ENCODE data around the gene C15orf39. TPM values are rescaled to one million over a fixed set of nuclear protein-coding genes. Genes with fewer than 3 reads are reported as not detected.
"Not testable (repeated sequence)": the region's sequence is repeated elsewhere in the genome, so short reads cannot be mapped to it uniquely, and the experiment has no call there.

Gene C15orf39
- total RNA-seq, 4 donors from 2014 or later: 7.5 to 21.3 (median 9.5) TPM

DNA sequence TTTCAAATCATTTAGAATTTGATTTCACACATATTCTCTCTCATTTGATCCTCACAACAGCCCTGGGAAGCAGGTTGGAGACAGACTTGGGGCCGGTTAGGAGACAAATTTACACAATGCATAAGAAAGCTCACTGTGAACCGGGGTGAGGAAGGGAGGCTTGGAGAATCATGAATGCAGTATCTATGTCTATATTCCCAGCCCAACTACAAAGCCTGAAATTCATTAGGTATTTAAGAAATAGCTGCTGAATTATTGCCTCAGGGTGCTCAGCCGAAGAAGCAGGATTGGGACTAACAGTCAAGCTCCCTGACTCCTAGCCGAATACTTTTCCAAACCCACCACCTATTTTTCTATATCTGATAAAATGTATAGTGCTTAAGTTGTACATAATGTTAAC lies 48.0 kb downstream of the C15orf39 start:
- TF ChIP-seq, protein P1, sequence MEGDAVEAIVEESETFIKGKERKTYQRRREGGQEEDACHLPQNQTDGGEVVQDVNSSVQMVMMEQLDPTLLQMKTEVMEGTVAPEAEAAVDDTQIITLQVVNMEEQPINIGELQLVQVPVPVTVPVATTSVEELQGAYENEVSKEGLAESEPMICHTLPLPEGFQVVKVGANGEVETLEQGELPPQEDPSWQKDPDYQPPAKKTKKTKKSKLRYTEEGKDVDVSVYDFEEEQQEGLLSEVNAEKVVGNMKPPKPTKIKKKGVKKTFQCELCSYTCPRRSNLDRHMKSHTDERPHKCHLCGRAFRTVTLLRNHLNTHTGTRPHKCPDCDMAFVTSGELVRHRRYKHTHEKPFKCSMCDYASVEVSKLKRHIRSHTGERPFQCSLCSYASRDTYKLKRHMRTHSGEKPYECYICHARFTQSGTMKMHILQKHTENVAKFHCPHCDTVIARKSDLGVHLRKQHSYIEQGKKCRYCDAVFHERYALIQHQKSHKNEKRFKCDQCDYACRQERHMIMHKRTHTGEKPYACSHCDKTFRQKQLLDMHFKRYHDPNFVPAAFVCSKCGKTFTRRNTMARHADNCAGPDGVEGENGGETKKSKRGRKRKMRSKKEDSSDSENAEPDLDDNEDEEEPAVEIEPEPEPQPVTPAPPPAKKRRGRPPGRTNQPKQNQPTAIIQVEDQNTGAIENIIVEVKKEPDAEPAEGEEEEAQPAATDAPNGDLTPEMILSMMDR (IDR thresholded peaks at IDR 0.05; ENCODE audit: low read depth): no peak

DNA sequence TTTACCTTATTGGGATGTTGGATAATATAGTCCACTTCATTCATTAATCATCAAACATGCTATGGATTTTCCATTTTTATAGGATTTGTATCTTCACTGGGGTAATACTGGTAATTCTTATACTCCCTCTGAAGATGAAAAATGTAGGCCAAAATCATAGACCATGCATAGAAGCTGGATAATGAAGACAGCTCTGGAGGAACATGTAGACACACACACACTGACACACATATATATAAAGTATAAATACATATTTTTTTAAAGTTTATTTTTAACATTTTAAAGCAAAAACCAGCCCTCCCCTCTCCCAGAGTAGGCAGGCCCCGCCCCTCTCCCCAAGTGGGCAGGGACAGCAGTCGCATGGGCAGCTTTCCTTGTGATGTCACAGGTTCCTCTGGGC lies 56.4 kb downstream of the C15orf39 start, which contains the start of gene GOLGA6C:
GOLGA6C (plus strand) TSS at position 301 of the 400 bp plus-strand sequence. CDS start 265 bp downstream, outside the sequence.
- TF ChIP-seq, protein P1 (IDR thresholded peaks at IDR 0.05; ENCODE audit: low read depth): not testable (repeated sequence)

Small RNAs within 50 kb of the gene (small RNA-seq; reads per million reads assigned to genes)
- gene AC068338.1: not detected

Other genes with a start within 250 kb of the C15orf39 start
- 10 to 100 TPM in 2 of 4 donors, 1 to 10 TPM in 2; 3.3 to 12.4 (median 8.6) TPM for gene RPP25, start 245.1 kb upstream of the C15orf39 start, total RNA-seq
- 1 to 10 TPM; 1.3 to 4.1 (median 2.6) TPM for gene SCAMP5, start 206.3 kb upstream of the C15orf39 start, total RNA-seq
- 10 to 100 TPM; 10.5 to 20.2 (median 14.5) TPM for gene PPCDC, start 178.3 kb upstream of the C15orf39 start, total RNA-seq
- gene GOLGA6C, start 56.5 kb downstream of the C15orf39 start, total RNA-seq: under 1 TPM in 1 of 4 donors, not detected in 3; 0.44 TPM
- under 1 TPM in 1 of 4 donors, not detected in 3; 0.34 TPM for gene GOLGA6D, start 81.0 kb downstream of the C15orf39 start, total RNA-seq
- gene COMMD4, start 134.2 kb downstream of the C15orf39 start, total RNA-seq: 10 to 100 TPM; 26.9 to 48.9 (median 44.0) TPM
- 10 to 100 TPM; 21.4 to 53.5 (median 26.3) TPM for gene NEIL1, start 145.2 kb downstream of the C15orf39 start, total RNA-seq
- 100 to 1,000 TPM in 3 of 4 donors, 10 to 100 TPM in 1; 89.0 to 360 (median 156) TPM for gene MAN2C1, start 166.7 kb downstream of the C15orf39 start, total RNA-seq
- 10 to 100 TPM; 29.5 to 48.6 (median 33.0) TPM for gene SIN3A, start 249.8 kb downstream of the C15orf39 start, total RNA-seq

Data from subcutaneous adipose tissue (tissue), 4 donors.